Nephron (organoid): ENCODE data around the gene TRIOBP.

Experiments
- H3K27ac Mint-ChIP-seq, 3 experiments: 2 replicates each; pipeline ENCODE4 v1.8.0; 2020; ENCODE audit warnings: mixed read lengths in 3 of 3, mild to moderate bottlenecking in 2 of 3, moderate library complexity in 1 of 3
- H3K27me3 Mint-ChIP-seq: 2 replicates; pipeline ENCODE4 v1.8.0; 2021; ENCODE audit warnings: low read depth, mild to moderate bottlenecking, moderate library complexity, mixed read lengths
- H3K36me3 Mint-ChIP-seq: 2 replicates; pipeline ENCODE4 v1.8.0; 2020; ENCODE audit warnings: low read depth, mixed read lengths
- H3K4me1 Mint-ChIP-seq: 2 replicates; pipeline ENCODE4 v1.8.0; 2020; ENCODE audit warnings: mixed read lengths
- H3K4me3 Mint-ChIP-seq, 3 experiments: 2 replicates each; pipeline ENCODE4 v1.8.0; 2020; ENCODE audit warnings: mild to moderate bottlenecking in 3 of 3, mixed read lengths in 3 of 3, moderate library complexity in 2 of 3
- H3K9me3 Mint-ChIP-seq: 2 replicates; pipeline ENCODE4 v1.8.0; 2020; ENCODE audit warnings: mixed read lengths
- CTCF ChIP-seq, 3 experiments: fragments of 200-600 bp; sonication (generic); IDR thresholded peaks; one replicate each; pipeline ENCODE4 v1.5.0; 2021; ENCODE audit warnings: antibody characterized with exemption in 3 of 3; ENCODE audit not compliant: unreplicated experiment in 3 of 3

Gene TRIOBP

GRCh38 chr22:37674248-37674647 lies 22.6 kb upstream of the TRIOBP start:
- H3K4me3 Mint-ChIP-seq: peak overlapping the region in 1 of 3 experiments; percentile 21
- no peaks in the 10 kb centered on the region for H3K27me3 Mint-ChIP-seq
- peak overlapping the region; percentile 93 to 100 (median 99) for H3K27ac Mint-ChIP-seq
- peaks cover 3% of the 10 kb centered on the region for H3K36me3 Mint-ChIP-seq
- H3K9me3 Mint-ChIP-seq: no peaks in the 10 kb centered on the region
- H3K4me1 Mint-ChIP-seq: peaks cover 22% of the 10 kb centered on the region
- TF ChIP-seq CTCF (IDR thresholded peaks at IDR 0.05; ENCODE audit: unreplicated experiment in 3 of 3): no peak

- Mint-ChIP-seq H3K4me1 (peaks cover 29% of the 10 kb centered on the region), H3K4me3 (peak within 1 kb of the TSS; percentile 76 to 91 (median 91)), H3K9me3 (no peaks in the 10 kb centered on the region), H3K27ac (peak within 1 kb of the TSS; percentile 93 to 100 (median 99)), H3K36me3 (peaks cover 6% of the 10 kb centered on the region), H3K27me3 (no peaks in the 10 kb centered on the region)
- TF ChIP-seq CTCF (IDR thresholded peaks at IDR 0.05; ENCODE audit: unreplicated experiment in 3 of 3): no peak
These were observed 21.6 kb upstream of the TRIOBP start, which contains the start of gene LGALS1 for GRCh38 chr22:37674951-37675929. TSS of gene LGALS1 (plus strand) at chr22:37675636. CDS start at chr22:37675703, 67 bp downstream.

- Mint-ChIP-seq H3K27ac (peak overlapping the region; percentile 93 to 100 (median 93)), H3K27me3 (no peaks in the 10 kb centered on the region), H3K9me3 (no peaks in the 10 kb centered on the region), H3K36me3 (peaks cover 6% of the 10 kb centered on the region), H3K4me3 (peak overlapping the region; percentile 76 to 91 (median 91)), H3K4me1 (peaks cover 31% of the 10 kb centered on the region)
- no peak for TF ChIP-seq CTCF (IDR thresholded peaks at IDR 0.05; ENCODE audit: unreplicated experiment in 3 of 3)
These were observed 20.7 kb upstream of the TRIOBP start for GRCh38 chr22:37675930-37676735.

GRCh38 chr22:37676736-37677492 lies 19.9 kb upstream of the TRIOBP start:
- Mint-ChIP-seq H3K27me3 (no peaks in the 10 kb centered on the region), H3K4me1 (peaks cover 37% of the 10 kb centered on the region), H3K27ac (peak overlapping the region; percentile 93 to 100 (median 93)), H3K4me3 (peak overlapping the region; percentile 76 to 91 (median 91)), H3K36me3 (peaks cover 6% of the 10 kb centered on the region), H3K9me3 (no peaks in the 10 kb centered on the region)
- no peak for TF ChIP-seq CTCF (IDR thresholded peaks at IDR 0.05; ENCODE audit: unreplicated experiment in 3 of 3)

GRCh38 chr22:37677493-37677974 lies 19.3 kb upstream of the TRIOBP start:
- H3K27me3 Mint-ChIP-seq: no peaks in the 10 kb centered on the region
- no peaks in the 10 kb centered on the region for H3K9me3 Mint-ChIP-seq
- H3K4me3 Mint-ChIP-seq: peak overlapping the region; percentile 76 to 91 (median 91)
- H3K4me1 Mint-ChIP-seq: peaks cover 37% of the 10 kb centered on the region
- TF ChIP-seq CTCF (IDR thresholded peaks at IDR 0.05; ENCODE audit: unreplicated experiment in 3 of 3): no peak
- peaks cover 6% of the 10 kb centered on the region for H3K36me3 Mint-ChIP-seq
- peak overlapping the region; percentile 63 to 93 (median 83) for H3K27ac Mint-ChIP-seq
